ENCODE measurements around the gene MAML2.
A peak's percentile ranks its signal among the peaks of the same experiment; 100 is the strongest.

MAML2 gene

DNA sequence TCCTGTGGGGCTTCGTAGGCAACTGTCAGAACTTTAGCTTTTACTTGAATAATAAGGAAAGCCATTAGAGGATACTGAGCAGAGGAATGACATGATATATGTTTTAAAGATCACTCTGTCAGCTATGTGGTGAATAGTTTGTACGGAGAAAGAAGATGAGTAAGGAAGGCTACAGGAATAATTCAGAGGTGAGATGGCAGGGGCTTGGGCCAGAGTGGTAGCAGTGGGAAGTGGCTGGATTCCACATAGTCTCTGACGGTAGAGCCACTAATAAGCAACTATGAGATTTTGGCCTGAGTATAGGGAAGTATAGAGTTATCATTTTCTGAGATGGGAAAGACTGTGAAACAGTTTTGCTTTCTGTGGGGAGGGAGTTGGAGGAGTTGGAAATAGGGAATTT is 325.1 kb downstream of the MAML2 start:
- no peak for DNase-seq (ENCODE audit: low read depth)
- no peak overlapping the region for H3K4me3 ChIP-seq (ENCODE audit: low read depth, low read length)
- TF ChIP-seq, protein P1, sequence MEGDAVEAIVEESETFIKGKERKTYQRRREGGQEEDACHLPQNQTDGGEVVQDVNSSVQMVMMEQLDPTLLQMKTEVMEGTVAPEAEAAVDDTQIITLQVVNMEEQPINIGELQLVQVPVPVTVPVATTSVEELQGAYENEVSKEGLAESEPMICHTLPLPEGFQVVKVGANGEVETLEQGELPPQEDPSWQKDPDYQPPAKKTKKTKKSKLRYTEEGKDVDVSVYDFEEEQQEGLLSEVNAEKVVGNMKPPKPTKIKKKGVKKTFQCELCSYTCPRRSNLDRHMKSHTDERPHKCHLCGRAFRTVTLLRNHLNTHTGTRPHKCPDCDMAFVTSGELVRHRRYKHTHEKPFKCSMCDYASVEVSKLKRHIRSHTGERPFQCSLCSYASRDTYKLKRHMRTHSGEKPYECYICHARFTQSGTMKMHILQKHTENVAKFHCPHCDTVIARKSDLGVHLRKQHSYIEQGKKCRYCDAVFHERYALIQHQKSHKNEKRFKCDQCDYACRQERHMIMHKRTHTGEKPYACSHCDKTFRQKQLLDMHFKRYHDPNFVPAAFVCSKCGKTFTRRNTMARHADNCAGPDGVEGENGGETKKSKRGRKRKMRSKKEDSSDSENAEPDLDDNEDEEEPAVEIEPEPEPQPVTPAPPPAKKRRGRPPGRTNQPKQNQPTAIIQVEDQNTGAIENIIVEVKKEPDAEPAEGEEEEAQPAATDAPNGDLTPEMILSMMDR (IDR thresholded peaks at IDR 0.05; ENCODE audit: insufficient read depth, low read depth, low read length, missing control alignments), result no peak

GRCh38 chr11:96016978-96017502 is 326.0 kb downstream of the MAML2 start:
- TF ChIP-seq, protein P1 (IDR thresholded peaks at IDR 0.05; ENCODE audit: insufficient read depth, low read depth, low read length, missing control alignments), result no peak
- DNase-seq (ENCODE audit: low read depth), result no peak
- no peak overlapping the region for H3K4me3 ChIP-seq (ENCODE audit: low read depth, low read length)

GRCh38 chr11:96015906-96016565 is 327.0 kb downstream of the MAML2 start:
- TF ChIP-seq, protein P1 (IDR thresholded peaks at IDR 0.05; ENCODE audit: insufficient read depth, low read depth, low read length, missing control alignments), result no peak
- DNase-seq (ENCODE audit: low read depth), result no peak
- H3K4me3 ChIP-seq (ENCODE audit: low read depth, low read length), result no peak overlapping the region

- TF ChIP-seq, protein P1 (IDR thresholded peaks at IDR 0.05; ENCODE audit: insufficient read depth, low read depth, low read length, missing control alignments), result no peak
- DNase-seq (ENCODE audit: low read depth), result peak; percentile 48
- no peak overlapping the region for H3K4me3 ChIP-seq (ENCODE audit: low read depth, low read length)
These were observed 328.8 kb downstream of the MAML2 start for GRCh38 chr11:96014217-96014616.

DNA sequence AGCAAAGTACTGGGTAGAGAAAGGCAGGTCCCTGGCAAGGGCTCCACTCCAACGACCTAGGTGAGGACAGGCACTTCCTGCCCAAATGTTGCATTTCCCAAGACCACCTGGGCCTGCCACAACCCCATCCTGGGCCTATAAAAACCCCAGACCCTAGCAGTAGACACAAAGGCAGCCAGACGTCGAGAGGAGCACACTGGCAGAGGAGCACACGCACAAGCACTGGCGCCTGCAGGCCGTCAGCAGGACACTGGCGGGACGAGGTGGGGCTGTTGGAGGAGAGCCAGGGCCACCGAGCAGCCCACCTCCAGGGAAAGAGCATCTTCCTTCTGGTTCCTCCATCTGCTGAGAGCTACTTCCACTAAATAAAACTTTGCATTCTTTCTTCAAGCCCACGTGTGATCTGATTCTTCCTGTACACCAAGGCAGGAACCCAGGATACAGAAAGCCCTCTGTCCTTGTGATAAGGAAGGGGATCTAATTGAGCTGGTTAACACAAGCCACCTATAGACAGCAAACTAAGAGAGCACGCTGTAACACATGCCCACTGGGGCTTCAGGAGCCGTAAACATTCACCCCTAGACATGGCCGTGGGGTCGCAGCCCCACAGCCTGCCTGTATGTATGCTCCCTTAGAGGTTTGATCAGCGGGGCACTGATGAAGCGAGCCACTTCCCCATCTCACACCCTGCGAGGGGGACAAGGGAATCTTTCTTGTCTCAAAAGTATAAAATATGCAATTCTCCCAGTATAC is 329.4 kb downstream of the MAML2 start:
- TF ChIP-seq, protein P1 (IDR thresholded peaks at IDR 0.05; ENCODE audit: insufficient read depth, low read depth, low read length, missing control alignments), result no peak
- no peak for DNase-seq (ENCODE audit: low read depth)
- H3K4me3 ChIP-seq (ENCODE audit: low read depth, low read length), result no peak overlapping the region

GRCh38 chr11:96012086-96012824 is 330.7 kb downstream of the MAML2 start:
- DNase-seq (ENCODE audit: low read depth), result peak; percentile 73
- TF ChIP-seq, protein P1 (IDR thresholded peaks at IDR 0.05; ENCODE audit: insufficient read depth, low read depth, low read length, missing control alignments), result peak; percentile 66
- no peak overlapping the region for H3K4me3 ChIP-seq (ENCODE audit: low read depth, low read length)
